ENCODE measurements around the gene SH3GL3.

The SH3GL3 gene, protein sequence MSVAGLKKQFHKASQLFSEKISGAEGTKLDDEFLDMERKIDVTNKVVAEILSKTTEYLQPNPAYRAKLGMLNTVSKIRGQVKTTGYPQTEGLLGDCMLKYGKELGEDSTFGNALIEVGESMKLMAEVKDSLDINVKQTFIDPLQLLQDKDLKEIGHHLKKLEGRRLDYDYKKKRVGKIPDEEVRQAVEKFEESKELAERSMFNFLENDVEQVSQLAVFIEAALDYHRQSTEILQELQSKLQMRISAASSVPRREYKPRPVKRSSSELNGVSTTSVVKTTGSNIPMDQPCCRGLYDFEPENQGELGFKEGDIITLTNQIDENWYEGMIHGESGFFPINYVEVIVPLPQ

DNA sequence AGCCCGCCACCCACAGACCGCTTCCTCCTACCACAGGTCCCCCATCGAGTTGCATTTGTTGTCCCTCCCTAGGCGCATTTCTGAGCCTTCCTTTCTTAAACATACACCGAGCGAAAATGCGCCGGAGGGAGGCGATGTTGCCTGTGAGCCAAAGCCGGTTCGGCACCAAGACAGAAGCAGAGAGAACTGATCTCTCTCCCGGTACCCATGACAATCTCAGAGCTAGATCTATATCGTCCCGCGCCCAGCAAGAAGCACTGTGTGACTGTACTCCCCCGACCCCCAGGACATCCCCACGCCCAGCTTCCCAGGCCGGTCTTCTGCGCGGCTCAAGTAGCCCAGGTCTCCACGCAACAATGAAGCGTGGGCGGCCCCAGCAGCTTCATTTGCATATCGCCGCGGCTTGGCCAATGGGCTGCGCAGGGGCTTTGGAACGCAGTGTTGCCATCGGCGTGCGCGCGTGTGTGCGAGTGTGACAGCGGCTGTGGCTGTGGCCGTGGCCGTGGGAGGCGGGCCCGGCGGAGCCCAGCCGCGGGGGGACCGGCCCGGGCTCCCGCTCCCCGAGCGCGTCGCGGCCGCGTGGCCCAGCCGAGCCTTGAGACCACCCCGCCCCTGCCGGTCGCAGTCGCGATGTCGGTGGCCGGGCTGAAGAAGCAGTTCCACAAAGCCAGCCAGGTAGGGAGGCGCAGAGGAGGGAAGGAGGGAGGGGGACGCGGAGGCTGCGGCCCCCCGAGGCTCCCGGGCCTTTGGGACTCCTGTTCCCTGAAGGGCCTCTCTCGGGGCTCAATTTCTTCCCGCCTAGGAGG lies at the start of gene SH3GL3:
Gene SH3GL3 (plus strand): TSS at position 438 of the 806 bp plus-strand sequence. CDS start 193 bp downstream, at position 631.
- peak; percentile 91 for DNase-seq

DNA sequence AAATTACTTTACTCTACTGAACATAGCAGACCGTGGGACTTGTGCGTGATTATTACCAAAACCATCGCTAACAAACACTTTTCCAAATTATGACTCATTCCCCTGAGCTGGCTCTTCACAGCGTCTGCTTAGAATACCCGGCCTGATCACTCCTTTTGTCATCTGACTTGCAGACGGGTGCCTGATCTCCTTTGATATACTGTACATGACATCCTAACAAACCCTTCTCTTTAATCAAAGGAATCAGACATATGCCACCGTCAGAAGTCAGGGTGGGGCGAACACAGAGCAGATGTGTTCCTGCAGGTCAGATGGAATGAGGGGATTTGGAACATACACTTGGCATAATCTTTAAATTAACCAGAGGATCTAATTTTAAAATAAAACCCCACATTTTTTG lies 48.5 kb upstream of the SH3GL3 start:
- no peak for DNase-seq

DNA sequence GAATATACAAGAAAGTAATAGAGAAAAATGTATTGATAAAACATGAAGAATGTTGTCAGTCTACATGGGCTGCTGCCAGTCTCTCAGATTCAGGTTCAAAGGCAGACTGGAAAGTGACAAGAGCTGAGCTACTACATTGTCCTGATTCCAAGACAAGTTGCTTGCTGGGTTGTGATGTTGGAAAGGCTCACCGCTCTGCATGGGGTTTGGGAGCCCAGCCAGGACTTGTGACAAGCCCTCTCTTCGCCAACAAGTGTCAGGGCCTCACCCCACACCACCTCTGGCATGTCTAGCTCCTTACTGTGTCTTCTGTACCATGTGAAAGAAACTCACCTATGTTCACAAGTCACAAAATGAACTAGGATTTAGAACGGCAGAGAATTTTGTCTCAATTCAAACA lies 43.0 kb upstream of the SH3GL3 start:
- no peak for DNase-seq

DNA sequence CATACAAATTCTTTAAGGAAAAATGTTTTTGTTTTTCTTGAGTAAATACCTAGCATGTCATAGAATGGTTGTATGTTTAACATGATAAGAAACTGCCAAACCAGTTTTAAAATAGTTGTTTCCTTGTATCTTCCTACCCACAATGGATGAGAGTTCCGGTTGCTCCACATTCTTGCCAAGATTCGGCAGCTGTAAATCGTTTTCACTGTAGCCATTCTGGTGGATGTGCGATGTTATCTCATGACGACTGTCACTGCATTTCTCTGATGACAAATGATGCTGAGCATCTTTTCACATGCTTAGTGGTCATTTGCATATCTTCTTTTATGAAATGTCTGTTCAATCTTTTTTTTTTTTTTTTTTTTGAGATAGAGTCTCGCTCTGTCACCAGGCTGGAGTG lies 36.6 kb upstream of the SH3GL3 start:
- no peak for DNase-seq

DNA sequence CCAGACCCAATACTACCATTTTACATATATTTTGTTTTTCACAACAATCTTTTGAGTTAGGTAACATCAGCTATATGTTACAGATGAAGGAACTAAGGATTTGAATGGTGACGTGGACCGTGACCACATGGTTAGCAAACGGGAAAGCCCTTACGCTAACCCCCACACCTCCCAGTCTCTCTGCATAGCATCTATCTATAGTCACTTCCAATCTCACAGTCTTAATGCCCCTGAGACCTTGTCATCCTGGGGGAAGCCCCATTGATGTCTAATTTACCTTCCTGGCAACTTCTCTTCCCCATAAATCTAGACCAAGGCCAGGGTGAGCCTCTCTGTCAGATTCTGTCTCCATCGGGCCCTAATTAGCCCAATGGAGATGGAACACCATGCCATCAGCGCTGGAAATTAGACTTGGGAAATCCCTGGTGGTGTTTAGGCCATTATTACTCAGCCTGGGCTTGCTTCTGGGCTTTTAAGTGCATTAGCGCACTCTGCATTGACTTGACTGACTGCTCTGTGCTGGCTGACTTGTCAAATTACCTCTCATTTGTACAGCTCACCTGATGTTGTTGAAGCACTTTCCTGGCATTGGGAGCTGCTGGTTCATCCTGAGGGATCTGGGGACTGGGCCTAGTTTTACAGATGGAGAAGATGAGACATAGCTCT lies 34.0 kb upstream of the SH3GL3 start:
- no peak for DNase-seq

DNA sequence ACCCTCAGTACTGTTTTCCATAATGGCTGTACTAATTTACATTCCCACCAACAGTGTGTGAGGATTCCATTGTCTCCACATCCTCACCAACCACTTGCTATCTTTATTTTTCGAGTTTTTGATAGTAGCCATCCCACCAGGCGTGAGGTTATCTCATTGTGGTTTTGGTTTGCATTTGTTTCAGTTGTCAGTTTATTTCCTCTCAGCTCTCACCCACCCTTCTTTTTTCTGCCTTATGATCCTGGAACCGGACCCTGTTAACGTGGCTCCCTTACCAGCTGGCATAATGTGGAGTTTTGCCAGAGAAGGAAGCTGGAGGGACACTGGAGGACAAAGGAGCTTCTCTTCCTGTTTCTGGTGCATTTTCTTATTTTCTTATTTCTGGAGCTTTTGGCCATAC lies 25.1 kb upstream of the SH3GL3 start:
- no peak for DNase-seq

DNA sequence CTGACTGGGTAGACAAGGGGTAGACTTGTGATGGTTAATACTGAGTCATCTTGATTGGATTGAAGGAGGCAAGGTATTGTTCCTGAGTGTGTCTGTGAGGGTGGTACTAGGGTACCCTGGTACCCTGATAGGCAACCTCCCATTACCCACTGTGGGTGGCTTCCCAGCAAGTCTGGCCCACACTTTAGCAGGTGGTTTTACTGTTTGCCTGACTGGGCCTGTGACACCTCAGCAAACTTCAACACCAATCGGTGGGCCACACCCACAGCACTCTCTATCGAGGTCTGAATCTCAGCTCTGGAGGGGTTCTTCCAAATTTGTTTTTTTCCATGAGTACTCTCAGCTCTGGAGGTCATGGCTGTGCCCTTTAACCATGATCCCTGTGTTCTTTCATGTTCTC lies 24.6 kb upstream of the SH3GL3 start:
- DNase-seq: no peak

DNA sequence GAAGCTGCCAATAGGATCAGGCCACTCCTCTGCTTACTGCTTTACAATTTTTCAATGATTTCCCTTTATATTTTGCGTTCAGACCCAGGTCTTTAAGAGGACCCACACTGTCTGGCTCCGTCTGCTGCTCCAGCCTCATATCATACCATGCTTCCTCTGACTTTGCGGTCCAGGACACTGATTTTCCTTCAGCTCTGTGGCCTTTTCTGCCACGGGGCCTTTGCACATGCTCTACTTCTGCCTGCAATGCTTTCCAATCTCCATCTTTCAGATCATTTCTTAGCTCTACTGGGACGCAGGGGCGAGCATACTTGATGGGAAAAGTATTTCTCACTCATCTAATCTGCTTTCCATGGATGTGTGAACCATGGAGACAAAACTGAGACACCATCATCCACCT lies 23.0 kb upstream of the SH3GL3 start:
- DNase-seq: no peak

DNA sequence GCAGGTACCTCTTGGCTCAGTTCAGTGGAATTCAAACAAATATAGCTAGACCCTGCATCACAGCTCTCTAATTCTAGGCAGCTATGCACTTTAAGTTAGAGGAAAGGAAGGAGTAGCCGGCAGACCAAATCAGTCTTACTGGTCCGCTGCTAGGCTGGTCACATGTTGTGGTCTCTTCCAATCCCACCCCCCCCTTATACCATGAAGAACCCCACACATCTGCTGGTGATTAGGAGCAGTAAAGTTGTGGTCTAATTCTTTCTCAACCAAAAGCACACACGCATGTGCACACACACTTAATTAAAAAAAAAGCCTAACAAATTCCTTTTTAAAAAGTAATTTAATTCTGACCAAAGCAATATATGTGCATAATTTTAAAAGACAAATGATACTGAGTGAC lies 16.7 kb upstream of the SH3GL3 start:
- no peak for DNase-seq

DNA sequence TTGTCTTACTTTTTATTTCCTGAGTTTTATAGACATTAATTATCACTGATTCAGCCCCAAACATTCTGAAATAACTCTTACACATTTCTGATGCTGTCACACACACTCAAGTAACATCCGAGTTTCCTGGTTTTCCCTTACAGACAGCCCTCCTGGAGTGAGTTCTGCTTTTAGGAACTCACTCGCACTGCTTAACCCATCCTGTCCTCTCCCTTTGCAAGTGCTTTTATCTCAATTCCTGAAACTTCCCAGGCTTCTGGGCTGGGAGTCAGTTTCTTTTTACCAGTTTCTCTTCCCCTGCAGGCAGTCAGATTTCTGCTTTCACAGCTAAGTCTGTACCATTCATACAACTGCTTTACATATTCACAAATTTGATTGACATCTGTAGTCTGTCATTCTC lies 15.6 kb upstream of the SH3GL3 start:
- DNase-seq: no peak

DNA sequence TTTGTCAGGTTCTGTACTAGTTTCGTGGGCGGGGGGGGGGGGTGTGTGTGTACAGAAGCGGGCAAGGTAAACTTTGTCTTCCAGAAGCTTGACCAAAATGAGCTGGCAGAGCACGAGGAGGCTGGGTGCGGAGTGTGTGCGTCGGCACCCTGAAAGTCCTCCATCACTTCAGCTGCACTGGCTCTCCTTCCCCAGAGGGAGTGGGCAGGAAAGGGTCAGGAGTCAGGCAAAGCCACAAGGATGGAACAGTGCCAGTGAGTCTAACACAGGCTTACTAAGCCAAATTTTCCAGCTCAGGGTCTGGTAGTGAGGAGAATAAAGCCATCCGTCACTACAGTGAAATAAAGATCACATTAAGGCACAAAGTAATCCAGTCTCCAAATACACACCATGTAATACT lies 11.9 kb upstream of the SH3GL3 start:
- no peak for DNase-seq

DNA sequence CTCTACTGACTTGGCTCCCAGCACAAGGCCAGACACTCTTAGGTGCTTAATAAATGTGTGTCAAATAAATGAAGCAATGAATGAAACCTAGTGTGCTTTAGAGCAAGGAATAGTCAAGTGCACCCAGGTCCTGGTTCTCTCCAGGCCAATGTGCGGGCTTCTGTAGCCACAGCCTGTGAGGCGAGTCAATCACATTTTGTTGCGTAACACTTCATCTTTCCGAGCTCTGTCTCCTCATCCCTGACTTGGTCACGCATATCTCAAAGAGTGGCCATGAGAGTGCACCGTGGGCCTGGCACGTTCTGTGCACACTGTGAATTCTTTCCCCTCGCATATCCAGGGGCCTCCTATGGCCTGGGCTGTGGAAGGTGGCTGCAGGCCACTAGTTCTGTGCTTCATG lies 11.4 kb upstream of the SH3GL3 start:
- DNase-seq: no peak

DNA sequence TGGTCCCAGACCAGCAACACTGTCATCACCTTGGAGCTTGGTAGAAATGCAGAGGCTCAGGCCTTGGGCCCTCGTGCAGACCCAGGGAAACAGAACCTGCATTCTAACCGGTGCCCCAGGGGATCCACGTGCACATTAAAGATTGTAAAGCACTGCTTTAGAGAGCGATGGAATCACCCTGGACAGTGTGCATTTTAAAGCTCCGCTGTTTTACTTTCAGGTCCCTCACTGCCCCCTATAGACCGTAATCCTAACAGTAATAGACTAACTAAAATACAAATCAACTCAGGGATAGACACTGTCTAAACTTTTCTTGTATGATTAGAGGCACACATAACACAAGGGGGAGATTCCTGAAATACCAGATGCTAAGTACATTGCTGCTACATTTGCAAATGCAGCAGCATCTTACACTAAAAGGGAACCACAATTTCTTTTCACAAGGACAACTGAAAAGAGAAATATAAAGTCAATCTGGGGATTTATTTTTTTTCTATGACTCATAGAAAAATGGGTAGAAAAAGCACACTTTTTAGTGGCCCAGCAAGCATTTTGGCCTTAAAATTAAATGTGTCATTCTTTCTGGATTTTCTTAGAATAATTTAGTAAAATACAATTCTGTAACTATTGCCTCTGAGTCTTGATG lies 10.5 kb upstream of the SH3GL3 start:
- DNase-seq: no peak

DNA sequence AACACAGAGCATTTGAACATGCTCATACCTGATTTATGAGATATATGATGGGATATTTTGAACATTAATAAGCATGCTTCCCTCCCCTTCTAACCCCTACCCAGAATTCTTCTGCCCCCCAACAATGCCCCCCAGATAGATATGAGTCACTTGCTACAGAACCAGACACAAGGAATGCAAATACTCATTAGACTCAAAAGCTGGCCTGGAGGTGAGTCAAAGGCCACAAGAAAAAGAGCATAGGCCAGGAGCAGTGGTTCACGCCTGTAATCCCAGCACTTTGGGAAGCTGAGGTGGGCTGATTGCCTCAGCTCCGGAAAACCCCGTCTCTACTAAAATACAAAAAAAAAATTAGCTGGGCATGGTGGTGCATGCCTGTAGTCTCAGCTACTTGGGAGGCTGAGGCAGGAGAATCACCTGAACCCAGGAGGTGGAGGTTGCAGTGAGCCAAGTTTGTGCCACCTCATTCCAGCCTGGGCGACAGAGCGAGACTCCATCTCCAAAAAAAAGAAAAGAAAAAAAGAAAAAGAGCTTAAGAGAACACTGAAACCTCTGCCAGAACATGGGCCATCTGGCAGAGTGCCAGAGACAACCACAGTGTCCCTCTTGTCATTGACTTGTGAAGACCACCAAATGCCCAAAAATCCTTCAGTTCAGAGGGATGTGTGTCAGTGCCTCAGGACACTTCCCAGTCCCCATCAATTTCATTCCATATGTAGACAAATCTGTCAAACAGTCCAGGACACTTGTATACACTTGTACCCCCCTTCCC lies 3.9 kb upstream of the SH3GL3 start:
- no peak for DNase-seq

DNA sequence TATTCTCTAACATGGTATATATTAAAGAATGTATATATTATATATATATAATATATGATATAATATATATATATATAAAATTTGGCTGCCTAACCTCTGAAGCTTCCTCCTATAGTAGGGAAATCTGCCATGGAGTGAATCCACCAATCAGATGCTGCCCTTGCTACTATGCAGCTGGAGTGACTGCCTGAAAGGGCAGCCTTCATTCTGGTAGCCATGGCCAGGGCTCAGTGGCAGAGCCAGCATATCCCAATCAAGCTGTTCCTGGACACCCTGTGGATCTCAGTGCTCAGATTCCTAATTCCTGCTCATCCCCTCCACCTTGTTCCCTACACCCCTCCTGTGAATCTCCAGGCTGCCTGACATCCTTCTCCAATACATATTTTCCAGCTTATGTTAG lies 2.2 kb upstream of the SH3GL3 start:
- DNase-seq: no peak

DNA sequence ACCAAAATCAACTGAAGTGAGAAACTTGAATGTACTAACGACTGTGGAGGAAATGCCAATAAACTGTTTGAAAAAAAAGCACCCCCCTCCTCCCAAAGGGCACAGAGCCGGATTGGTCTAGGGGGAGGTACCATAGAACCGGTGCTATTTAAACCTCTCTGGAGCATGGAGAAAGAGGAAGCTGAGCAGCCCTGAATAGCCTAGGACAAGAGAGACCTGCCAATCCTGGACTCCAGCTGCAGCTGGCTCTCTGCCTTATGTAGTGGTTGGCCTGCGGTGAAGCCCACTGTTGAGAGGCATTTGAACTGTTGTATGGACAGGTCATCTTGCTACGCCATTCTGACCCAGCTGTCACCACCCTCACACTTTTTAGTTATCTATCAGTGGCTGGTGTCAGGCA lies 1.5 kb upstream of the SH3GL3 start:
- peak; percentile 53 for DNase-seq

DNA sequence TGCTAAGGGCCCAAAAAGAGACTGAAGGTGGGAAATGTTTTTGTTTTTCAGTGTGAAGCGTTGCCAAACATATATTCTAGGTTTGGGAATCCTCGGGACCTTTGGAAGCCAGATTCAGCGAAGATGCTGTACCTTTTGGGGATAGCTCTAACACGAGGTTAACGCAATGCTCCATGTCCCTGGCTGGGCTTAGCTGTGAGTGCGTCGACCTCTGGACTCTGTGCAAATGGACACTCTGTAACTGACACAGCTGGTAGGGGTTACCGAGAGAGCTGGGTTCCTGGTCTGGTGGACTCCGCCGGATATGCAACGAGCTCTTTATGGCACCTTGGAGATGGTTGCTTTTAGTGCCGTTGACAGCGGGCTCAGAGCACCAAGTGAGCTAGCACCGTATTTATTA lies 724 bp upstream of the SH3GL3 start:
- DNase-seq: no peak

DNA sequence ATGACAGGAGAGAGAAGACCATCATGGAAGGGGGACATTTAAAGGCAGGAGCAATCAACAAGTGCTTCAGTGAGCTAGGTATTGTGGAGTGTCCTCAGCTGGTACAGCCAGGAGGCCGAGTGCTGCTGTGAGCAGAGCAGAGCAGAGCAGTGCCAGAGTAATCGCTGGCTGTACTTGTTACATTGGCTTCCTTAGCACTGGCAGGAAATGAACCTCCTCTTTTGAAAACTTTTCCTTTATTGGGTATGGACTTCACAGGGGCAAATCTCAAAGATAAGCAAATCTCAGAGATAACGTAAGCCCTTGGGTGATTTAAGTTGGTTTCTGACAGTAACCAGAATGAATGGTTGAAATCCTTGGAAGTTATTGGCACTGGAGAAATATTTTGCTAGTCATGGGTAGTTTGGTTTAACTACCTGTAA lies 2.1 kb downstream of the SH3GL3 start:
- no peak for DNase-seq

DNA sequence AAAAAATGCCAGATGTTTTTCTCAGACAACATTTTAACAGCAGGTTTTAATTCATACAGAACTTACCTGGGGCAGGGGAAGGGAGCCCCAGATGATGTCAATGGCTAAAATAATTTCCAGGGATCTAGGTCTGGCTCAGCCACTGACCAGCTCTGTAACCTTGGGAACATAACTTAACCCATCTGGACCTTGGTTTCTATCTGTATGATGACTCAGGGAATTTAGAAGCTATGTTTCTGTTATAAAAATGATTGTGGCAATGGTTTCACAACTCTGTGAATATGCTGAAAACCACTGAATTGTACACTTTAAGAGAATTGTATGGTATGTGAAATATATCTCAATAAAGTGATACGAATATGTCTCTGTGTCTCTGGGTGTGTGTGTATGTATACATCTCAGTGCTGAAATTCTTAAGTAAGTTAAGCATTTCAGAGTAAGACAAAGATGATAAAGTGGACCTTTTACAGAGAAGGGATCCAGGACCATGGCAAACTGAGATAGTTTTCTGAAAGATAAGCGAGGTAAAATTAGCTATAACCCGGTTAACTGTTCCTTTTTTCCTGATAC lies 2.9 kb downstream of the SH3GL3 start:
- no peak for DNase-seq

DNA sequence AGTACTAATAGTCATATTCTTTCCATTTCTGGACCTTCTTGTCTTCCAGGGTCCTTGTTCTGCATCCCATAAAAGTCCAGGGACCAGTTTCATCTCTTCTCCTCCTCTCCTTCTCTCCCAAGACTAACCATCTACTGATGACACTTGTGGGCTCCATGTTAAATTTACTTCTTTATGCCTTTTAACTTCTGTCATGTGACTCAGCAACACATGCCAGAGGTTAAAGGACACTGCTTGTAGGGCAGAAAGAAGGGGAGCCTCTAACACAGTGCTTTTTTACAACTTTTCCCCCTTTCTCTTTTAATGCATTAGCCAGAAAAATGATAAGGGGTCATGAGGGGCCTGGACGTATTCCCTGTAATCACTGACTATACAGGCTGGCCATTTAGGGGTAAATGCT lies 10.0 kb downstream of the SH3GL3 start:
- no peak for DNase-seq

DNA sequence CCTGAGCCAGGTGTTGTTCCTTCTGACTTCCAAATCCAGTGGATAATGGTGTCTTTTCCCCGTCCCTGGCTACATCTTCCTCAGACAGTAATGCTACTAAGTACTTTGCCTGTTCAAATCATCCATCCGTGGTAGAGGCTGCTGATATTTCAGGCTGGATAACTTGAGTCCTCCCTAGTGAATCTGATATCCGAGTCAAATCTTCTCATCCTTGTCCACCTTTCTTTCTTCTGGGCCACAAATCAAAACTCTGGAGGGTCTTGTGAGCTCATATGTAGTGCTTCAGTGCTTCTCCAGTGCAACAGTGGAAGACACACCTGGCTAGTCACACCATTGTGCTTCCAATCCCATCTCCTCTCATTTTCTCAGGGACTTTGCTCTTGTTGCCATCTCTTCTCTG lies 11.2 kb downstream of the SH3GL3 start:
- DNase-seq: no peak

DNA sequence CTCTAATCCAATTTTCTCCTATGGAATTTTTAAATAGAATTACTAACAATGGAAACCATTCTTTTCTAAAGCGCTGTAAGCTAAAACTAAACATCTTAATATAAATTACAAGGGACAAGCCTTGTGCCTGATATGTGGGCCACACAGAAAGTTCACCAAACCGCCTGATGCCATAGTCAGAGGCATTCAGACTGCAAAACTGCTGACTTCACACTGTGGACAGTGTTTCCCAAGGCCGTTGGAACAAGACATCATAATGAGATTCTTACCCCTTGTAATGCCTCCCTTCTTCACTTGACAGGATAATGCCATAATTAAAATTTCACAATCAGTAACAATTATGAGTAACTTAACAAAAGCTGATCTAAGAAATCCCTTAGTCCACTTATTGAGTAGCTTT lies 14.9 kb downstream of the SH3GL3 start:
- no peak for DNase-seq
